ENCODE data around the gene PCK2. TPM values are rescaled to one million over a fixed set of nuclear protein-coding genes. Genes with fewer than 3 reads are reported as not detected.

Gene PCK2
- total and polyA plus RNA-seq, 8 donors, result 12.9 to 61.3 (median 16.6) TPM

GRCh38 chr14:24051789-24052655, 42.1 kb upstream of the PCK2 start, which contains the start of gene CARMIL3:
CARMIL3 (plus strand) TSS chr14:24052009; CDS start chr14:24052154, 145 bp downstream.
- ATAC-seq, result peak; percentile 96
- Histone ChIP-seq H3K27me3 (peaks cover 0 to 37% of the 10 kb centered on the region in 2 donors), H3K36me3 (no peaks in the 10 kb centered on the region), H3K27ac (peak within 1 kb of the TSS in 1 of 2 donors; percentile 65), H3K4me1 (peaks cover 0 to 28% of the 10 kb centered on the region in 2 donors), H3K4me3 (peak within 1 kb of the TSS; percentile 60 to 73), H3K9me3 (no peaks in the 10 kb centered on the region)
- intact Hi-C loops (cut with DNase I), result no loop called here
- peak; percentile 64 to 93 (median 80) for DNase-seq
- TF ChIP-seq CTCF (IDR thresholded peaks at IDR 0.05), result no peak

- peaks cover 0 to 28% of the 10 kb centered on the region in 2 donors for H3K4me1 ChIP-seq
- no peak overlapping the region for H3K27ac ChIP-seq
- intact Hi-C loops (cut with DNase I), result no loop called here
- H3K4me3 ChIP-seq, result peak overlapping the region; percentile 60 to 73
- H3K9me3 ChIP-seq, result no peaks in the 10 kb centered on the region
- no peak for TF ChIP-seq CTCF (IDR thresholded peaks at IDR 0.05)
- ATAC-seq (no peak), DNase-seq (no peak)
- H3K27me3 ChIP-seq, result peaks cover 0 to 37% of the 10 kb centered on the region in 2 donors
- H3K36me3 ChIP-seq, result no peaks in the 10 kb centered on the region
Observed at GRCh38 chr14:24052656-24053547, 41.2 kb upstream of the PCK2 start.

- Histone ChIP-seq H3K4me1 (peaks cover 0 to 27% of the 10 kb centered on the region in 2 donors), H3K9me3 (no peaks in the 10 kb centered on the region), H3K27ac (no peak overlapping the region), H3K36me3 (no peaks in the 10 kb centered on the region), H3K4me3 (no peak overlapping the region), H3K27me3 (peaks cover 0 to 37% of the 10 kb centered on the region in 2 donors)
- intact Hi-C loops (cut with DNase I), result no loop called here
- no peak for ATAC-seq
- peak in 2 of 4 donors; percentile 21 to 27 for DNase-seq
- no peak for TF ChIP-seq CTCF (IDR thresholded peaks at IDR 0.05)
Observed at GRCh38 chr14:24053548-24054323, 40.4 kb upstream of the PCK2 start.

GRCh38 chr14:24054324-24054641, 39.8 kb upstream of the PCK2 start:
- no peak overlapping the region for H3K27ac ChIP-seq
- ATAC-seq, result no peak
- H3K9me3 ChIP-seq, result no peaks in the 10 kb centered on the region
- no peaks in the 10 kb centered on the region for H3K36me3 ChIP-seq
- DNase-seq, result no peak
- intact Hi-C loops (cut with DNase I), result no loop called here
- H3K4me3 ChIP-seq, result no peak overlapping the region
- peaks cover 0 to 37% of the 10 kb centered on the region in 2 donors for H3K27me3 ChIP-seq
- no peak for TF ChIP-seq CTCF (IDR thresholded peaks at IDR 0.05)
- peaks cover 0 to 21% of the 10 kb centered on the region in 2 donors for H3K4me1 ChIP-seq

Data from left lung (tissue), 10 donors.